Breast epithelium (tissue), 3 donors: ENCODE measurements around the gene SMIM33.

Experiments used
- CTCF ChIP-seq, 3 donors: fragments of 450-650 bp; IDR thresholded peaks; one replicate each; pipeline ENCODE4 v1.5.1; 2016 to 2017; ENCODE audit warnings: antibody characterized with exemption in 3 of 3, mild to moderate bottlenecking in 3 of 3, moderate library complexity in 3 of 3
- POLR2A ChIP-seq: fragments of 450-650 bp; IDR thresholded peaks from one replicate; pipeline ENCODE4 v1.6.1; 2016; ENCODE audit warnings: antibody characterized with exemption, mild to moderate bottlenecking, moderate library complexity
- POLR2AphosphoS5 ChIP-seq, 3 donors: sonication (generic); formaldehyde crosslinking; IDR thresholded peaks; one replicate each; pipeline ENCODE4 v1.6.1; 2017; ENCODE audit warnings: antibody characterized with exemption in 3 of 3

DNA sequence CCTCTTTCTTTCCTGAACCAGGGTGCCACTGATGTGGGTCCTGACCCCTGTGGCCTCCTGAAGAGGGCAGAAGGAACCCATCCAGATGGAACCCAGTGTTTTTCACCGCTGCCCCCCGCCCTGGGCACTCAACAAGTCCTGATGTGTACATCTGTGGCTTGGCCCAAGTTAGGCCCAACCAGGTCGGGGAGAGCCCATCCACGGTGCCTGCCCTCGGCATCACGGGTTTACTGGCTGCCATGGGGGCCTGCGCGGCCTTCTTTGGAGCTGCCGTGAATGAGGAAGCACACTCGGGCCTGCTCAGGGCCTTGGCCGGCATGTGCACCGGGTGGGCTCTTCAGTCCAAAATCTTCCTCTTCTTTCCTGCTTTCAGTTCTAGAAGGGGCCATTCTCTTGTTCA is 14.0 kb upstream of the SMIM33 start:
- TF ChIP-seq CTCF (IDR thresholded peaks at IDR 0.05) (no peak), POLR2AphosphoS5 (IDR thresholded peaks at IDR 0.05) (no peak), POLR2A (no peak)
